CD4-positive, alpha-beta T cell treated with Interleukin-4 for 4 hours (primary cell): ENCODE results near the gene MARK3.

Experiments
- DNase-seq: peaks from one replicate; pipeline ENCODE4 v3.0.0-alpha.2; 2020

The MARK3 gene

DNA sequence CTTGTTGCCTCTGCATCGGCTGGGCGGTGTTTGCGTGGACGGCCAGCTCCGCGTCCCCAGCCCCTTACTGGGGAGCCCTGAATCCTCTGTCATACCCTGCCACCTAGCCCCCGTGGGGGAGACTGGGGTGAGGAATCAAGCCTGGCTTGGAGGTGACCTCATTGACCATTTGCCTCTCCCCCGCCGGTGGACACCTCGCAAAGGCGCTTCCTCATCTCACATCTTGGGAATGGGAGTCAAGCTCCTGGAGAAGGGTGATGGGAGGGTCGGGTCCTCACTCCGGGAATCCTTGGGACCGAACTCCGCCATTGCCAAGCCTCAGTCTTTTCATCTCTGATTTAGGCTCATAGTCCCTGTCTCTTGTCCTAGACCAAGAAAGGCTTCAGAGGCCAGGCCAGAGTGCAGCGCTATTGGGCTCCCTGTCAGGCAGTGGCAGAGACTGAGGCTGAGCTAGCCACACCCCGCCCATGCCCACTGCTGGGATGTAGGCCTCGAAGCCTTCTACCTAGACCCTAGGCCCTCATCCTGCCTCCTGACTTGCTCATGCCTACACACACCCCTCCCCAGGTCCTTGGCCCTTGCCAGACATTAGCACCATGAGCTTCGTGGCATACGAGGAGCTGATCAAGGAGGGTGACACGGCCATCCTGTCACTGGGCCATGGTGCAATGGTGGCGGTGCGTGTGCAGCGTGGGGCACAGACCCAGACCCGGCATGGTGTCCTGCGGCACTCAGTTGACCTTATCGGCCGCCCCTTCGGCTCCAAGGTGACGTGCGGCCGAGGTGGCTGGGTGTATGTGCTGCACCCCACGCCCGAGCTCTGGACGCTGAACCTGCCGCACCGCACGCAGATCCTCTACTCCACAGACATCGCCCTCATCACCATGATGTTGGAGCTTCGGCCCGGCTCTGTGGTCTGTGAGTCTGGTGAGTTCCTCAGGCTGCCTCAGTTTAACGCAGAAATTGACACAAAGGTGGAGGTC lies 144.5 kb downstream of the MARK3 start:
- DNase-seq, result no peak

DNA sequence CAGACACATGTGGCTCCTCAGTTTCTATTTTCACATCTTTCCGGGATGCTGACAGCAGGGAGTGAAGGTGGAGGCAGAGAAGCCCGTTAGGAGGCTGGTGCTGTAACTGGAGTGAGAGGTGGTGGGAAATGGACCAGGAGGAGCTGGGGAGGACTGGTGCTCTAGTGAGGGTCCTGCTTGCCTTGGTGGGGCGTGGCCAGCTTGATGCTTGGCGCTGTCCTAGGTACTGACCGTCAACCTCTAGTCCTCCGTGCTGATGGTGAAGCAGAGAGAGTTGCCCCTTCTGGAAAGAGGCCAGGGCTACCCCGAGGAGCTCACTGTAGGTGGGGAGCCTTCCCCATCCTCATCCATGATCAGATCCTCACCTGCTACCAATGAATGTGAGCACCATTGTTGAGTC lies 145.2 kb downstream of the MARK3 start:
- no peak for DNase-seq

DNA sequence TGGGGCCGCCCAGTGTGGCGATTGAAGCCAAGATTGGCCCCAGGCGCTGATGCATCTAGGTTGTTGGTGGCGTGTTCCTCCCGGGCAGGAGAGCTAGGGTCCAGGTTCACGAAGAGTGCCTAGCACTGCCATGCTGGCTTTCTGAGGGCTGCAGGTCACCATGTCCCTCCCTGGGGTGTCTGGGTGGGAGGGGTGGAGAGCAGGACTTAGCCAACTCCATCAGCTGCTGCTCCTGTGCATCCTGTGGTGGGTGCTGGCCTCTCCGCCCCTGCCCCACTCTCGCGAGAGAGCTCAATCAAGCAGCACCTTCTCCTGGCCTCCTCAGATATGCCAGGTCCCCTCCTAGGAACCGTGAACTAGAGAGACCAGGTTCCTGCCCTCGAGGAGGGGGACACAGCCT lies 145.6 kb downstream of the MARK3 start:
- no peak for DNase-seq

DNA sequence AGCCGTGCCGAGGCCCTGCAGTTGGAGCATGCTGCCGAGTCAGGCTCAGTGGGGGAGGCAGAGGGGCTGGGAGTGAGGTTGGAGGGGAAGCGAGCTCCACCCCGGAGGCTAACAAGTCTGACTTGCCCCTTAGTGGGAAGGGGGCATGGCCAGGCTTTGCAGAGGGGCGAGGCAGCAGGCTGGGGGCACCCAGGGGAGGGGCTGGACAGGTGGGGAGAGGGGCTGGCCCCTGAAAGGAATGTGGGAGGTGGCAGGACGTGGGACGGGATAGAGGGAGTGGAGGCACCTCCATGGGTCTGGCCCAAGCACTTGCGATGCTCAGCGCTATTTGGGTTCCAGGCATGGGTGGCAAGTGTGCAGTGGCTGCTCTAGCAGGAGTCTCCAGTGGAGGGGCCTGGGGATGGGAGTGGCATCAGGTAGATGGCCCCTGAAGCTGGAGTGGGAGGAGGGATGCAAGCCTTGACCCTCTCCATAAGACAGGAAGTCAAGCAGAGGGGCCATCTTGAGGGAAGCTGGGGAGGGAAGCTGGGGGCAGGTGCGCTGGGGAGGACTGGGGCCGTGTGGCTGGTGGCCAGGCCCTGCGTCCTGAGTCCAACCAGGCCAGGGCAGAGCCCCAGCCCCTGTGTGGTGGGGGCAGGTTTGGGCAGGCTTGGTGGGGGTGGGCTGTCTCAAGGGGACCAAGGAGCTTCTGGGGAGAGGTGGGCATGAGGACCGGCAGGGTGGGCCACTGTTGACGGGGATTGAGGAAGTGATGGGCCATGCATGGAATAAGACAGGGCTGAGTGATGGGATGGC lies 146.4 kb downstream of the MARK3 start:
- DNase-seq, result no peak

DNA sequence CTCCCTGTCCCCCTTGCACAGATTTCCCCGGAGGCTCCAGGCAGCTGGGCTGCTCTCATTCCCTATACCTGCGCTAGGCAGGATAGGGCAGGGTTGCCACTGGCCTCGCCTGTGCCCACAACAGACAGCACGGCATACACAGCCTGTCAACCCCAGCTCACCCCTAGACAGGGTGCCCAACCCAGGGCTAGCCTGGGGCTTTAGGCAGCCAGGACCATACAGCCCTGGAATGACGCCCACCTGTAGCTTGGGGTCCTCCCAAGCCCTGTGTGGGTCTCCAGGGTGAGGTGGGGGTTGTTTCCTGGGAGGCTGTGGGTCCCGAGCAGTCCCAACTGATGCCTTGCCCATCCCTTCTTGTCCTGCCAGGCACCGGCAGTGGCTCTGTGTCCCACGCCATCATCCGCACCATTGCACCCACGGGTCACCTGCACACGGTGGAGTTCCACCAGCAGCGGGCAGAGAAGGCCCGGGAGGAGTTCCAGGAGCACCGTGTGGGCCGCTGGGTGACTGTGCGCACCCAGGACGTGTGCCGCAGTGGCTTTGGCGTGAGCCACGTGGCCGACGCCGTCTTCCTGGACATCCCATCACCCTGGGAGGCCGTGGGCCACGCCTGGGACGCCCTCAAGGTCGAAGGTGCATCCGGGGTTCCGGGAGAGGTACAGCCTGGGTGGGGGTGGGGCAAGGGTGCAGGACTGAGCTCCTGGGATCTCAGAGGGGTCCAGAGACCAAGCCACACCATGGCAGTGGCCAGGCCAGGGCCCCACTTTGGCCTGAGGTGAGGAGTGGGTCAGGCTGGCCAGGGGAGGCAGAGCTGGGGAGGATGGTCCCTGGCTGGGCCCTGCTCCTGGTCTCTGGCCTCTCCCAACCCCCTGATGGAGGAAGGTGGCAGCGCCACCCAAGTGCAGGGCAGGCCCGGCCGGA lies 147.3 kb downstream of the MARK3 start:
- DNase-seq, result no peak

DNA sequence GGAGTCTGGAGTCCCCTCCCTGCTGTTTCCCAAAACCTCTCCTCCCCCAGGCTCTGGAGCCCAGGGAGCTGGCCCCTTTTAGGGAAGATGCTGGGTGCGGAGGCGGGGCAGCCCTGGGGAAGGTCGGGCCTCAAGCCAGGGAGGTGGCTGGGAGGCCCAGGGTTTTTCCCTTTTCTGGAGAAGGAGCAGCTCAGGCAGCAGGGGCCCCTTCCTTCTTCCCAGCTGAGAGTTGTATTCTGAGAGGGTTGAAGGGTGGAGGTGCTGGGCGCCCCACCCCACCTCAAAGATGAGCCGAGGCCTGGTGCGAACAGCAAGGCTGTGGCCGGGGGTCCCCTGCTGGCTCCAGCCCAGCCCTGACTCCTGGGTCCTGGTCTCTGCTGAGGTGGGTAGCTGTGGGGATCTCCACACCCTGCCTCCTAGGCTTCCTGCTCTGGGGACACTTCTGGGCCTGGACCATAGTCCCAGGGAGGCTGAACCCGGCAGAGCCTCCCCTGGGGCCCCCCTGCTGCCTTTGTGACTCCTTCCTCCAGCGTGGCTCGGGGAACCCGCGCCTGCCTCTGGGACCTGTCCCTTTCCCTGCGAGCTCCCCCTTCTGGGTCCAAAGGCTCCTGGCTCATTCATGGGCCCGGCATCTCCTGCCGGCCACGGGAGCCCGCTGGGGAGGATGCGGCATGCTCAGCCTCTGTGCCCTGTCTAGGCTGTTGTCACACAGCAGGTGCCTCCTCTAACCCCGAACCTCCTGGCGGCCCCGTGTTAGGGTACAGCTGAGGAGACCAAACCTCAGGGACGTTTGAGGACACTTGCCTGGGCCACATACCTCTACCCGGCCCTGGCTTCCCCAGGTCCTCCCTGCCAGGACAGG lies 148.2 kb downstream of the MARK3 start:
- no peak for DNase-seq

DNA sequence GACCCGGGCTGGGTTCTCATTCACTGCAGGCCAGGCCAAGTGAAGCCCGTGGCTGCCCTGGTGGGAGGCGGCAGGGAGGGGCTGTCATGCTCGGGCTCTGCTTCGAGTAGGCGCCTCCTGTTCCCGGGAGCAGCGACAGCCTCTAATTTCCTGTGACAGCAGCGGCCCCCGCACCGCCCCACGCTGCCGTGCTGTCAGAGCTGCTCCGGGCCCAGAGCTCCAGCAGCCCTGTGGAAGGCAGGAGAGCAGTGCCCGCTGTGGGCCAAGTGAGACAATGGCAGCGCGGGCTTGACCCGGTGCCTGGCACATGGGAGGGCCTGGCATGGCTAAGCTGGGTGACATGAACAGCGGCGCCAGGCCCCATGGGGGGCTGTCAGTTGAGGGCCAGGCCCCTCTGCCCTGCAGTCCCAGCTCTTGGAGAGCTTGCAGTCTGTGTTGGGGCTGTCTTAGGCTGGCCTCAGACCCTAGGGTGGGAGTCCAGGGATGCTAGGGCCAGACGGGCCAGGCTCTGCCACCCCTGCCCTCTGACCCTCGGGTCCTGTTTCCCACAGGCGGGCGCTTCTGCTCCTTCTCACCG lies 148.9 kb downstream of the MARK3 start:
- no peak for DNase-seq

DNA sequence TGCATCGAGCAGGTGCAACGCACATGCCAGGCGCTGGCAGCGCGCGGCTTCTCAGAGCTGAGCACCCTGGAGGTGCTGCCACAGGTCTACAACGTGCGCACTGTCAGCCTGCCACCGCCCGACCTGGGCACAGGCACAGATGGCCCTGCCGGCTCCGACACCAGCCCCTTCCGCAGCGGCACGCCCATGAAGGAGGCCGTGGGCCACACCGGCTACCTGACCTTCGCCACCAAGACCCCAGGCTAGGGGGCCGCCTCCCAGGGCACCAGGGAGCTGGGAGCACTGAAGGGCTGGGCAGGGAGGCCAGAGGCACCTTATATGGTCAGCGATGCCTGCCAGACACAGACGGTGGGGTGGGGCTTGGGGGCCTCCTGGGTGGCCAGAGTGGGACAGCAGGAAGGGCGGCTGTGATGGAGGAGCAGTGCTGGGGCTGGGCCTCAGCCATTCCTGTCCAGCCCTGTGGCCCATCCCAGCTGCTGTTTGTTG lies 149.4 kb downstream of the MARK3 start:
- DNase-seq, result no peak

DNA sequence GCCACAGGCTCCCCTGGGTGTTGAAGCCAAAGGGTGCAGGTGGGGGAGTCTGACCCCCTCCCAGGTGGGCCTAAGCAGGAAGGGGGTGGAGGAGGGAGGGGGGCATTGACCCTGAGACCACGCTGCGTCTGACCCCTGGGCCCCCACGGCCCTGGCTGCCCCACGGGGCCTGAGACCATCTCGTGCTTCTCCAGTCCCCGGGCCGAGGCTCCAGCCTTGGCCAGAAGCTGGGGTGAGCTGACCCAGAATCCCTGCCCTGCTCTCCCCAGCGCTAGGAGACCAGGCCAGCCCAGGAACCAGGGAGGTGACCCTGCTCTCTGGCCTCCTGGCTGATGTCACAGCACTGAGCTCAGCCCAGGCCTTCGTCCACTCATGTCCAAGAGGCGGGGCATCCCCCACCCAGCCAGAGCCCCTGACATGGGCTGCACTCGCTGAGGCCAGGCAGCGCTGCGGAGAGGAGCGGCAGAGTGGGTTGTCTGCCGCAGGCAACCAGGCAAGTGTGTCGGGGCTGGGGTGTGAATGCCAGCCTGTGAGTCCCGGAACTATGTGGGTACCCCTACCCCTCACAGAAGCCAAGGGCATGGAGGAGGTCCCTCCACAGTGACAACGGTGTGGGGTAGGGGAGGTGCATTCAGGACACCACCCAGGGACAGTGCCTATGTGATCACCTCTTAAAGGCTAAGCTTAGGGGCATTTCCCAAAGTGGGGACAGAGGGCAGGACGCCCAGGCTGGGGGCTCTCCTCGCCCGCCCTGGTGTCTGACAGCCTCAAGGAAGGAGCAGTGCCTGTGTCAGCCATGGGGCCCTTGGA lies 150.1 kb downstream of the MARK3 start:
- DNase-seq, result no peak

DNA sequence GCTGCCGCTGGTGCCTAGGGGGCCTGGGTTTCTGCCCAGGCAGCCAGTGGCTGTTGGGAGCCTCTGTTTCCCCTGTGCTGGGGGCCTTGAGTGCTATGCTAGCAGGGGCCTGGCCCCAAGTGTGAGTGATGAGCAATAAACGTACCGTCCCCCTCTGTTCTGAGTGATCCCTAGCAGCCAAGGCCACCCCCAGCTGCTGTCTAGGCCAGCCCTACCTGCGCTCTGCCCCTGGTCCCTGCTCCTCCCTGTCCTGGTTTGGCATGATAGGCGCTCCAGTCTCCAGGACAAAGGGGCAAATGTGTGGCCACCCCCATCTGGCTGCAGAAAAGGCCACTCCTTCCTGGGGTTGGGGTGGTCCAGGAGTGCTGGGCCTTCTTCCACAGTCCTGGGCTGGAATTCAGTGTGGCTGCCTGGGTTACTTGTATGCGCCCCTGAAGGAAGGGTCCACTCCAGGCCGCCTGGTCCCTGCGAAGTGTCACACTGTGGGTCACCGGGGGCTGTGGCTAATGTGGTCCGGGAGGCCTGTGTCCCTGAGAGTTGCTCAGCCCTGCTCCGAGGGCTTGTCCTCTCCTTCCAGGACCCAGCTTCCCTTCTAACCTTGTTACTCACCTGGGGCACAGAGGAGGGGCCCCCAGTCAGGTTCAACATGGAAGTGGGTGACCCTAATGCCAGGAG lies 150.8 kb downstream of the MARK3 start:
- DNase-seq, result no peak

DNA sequence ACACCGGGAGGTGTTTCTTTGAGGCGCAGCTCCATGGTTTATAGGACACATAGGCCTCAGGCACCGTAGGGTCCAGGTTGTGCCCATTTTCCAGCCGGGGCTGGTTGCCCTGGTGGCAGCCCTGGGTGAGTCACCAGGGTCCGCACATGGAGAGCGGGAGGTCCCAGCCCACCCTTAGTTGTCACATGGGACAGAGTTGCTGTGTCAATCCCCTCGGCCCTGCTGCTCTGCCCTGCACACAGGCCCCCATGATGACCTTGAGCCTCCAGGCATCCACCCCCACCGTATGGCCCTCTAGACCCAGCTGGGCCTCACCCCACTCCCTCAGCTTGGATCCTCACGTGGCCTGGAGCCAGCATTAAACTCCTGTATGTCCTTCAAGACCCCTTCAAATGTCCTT lies 151.5 kb downstream of the MARK3 start:
- DNase-seq, result no peak

DNA sequence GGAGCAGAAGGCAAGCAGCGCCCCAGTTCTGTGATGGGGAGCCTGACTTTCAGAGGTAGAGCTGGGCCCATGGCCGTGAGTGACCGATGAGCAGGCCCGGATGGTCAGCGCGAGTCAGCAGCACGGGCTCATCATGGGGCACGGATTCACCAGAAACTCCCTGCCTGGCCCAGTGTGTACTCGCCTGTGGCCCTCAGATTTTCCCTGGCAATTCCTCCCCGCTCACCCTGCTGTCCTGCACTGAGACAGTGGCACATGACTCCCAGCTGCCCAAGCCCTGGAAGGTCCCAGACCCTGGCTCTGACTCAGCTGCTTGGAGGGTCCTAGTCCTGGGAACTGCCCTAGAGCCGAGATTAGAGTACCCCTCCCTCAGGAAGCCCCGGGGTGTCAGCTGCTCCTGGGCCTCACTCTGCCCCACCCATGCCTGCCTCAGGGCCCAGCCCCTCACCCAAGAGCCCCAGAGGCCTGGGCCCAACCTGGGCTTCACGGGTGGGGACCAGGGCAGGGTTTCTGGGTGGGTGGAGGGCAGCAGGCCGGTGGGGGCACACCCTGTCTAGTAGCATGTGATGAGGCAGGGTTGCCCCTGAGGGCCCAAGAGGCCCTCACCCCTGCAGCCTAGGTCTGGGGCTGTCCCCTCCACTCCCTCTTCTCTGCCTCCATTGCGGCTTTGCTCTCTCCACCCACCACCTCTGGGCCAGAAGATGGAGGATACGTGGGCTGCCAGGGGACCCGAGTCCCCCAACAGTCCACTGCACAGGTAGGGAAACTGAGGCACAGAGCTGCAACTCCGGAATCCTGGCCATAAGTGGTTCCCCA lies 152.2 kb downstream of the MARK3 start:
- DNase-seq, result no peak

DNA sequence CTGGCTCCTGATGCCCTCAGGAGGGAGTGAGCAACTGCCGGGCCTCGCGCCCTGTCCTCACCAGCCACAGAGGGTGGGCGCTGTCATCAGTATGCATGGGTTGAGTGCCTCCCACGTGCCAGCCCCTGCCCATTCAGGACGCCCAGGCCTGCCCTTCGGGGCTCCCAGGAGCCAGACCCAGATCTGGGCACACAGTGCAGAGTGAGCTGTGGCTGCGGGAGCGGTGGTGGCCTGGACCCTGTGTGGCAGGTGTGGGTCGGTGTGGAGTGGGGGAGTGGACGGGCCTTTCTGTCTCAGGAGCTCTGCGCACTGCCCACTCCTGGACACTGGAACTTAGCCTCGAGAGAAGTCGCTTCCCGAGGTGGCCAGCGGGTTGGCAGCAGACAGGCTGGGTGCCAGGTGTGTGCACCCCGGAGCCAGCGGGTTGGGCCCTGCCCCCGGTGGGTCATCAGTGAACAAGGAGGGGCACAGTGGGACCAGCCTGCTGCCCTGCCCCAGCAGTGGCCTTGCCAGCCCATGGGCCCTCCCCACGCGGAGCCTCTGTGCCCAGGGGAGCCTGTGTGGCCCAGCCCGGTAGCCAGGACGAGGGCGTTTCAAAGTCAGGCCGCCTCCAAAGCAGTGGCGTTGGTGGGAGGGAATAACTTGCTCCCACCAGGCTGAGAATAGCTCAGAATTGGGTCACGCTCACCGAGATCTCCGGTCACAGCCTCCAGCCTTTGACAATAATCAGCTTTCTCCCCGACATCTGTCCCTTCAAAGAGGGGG lies 153.3 kb downstream of the MARK3 start:
- DNase-seq, result no peak

DNA sequence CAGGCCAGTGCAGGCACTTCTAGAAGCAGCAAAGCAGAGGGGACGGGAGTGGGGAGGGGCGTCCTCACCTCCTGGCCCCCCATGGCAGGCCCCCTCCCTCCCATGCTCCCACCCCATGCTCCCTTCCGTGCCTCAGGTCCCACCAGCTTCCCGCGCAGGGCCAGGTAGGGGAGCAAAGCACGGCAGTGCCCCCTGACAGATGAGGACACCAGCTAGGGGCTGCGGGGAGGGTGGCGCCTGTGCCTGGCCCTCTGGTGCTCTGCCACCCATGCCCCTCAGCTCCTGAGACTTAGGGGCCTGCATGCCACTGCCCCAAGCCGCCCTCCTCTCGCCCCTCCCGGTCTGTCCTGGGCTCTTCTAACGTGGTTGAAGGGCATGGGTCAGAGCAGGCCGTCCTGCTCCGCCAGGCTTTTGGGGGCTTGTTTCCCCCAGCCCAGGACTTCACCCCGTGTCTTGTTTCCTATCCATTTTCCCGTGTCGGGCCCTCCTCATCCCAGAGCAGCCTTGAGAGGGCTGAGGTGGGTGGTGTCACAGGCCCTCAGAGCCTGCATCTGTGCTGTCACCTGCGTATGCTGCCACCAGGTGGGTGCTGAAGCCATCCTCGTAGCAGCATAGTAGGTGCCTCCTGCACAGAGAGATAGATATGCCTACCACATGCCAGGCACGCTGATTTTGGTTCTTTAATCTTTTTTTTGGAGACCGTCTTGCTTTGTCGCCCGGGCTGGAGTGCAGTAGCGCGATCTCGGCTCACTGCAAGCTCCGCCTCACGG lies 154.0 kb downstream of the MARK3 start:
- DNase-seq, result no peak

DNA sequence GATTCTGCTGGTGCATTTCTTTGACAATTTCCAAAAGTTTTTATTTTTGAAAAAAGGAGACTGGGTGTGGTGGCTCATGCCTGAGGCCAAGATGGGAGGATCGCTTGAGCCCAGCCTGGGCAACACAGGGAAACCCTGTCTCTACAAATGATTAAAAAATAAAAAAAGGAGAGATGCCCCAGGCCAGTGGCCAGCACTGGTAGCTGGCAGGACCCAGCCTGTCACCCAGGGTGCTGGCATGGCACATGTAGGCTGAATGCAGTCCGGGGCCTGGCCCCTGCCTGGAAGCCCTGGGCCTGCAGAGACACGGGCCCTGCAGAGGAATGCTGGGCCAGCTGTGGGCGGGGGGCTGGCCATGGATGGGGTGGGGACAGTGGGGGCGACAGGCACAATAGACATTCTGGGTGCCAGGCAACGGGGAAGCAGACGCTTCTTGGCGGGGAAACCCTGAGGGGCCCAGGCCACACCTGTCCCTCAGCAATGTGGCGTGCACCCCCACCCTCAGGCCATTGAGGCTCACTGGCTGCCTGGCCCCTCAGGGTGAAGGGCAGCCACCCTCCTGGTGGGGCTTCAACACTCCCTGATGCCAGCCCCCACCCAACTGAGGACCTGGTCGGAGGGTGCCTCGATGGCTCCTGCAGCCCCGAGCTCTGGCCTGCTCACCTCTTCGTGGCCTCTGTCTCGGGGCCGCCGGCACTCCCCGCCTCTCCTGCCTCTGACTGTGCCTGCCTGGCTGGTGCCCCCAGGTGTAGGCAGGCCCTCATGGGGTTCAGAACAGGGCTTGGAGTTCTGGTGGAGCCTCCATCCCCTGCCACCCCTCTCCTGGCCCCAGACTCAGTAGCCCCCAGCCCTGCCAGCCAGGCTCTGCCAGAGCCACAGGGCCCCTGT lies 155.8 kb downstream of the MARK3 start:
- DNase-seq, result no peak
